ENCODE measurements around the gene LILRB1.
"Not testable (repeated sequence)": the region's sequence is repeated elsewhere in the genome, so short reads cannot be mapped to it uniquely, and the experiment has no call there.

LILRB1 gene

DNA sequence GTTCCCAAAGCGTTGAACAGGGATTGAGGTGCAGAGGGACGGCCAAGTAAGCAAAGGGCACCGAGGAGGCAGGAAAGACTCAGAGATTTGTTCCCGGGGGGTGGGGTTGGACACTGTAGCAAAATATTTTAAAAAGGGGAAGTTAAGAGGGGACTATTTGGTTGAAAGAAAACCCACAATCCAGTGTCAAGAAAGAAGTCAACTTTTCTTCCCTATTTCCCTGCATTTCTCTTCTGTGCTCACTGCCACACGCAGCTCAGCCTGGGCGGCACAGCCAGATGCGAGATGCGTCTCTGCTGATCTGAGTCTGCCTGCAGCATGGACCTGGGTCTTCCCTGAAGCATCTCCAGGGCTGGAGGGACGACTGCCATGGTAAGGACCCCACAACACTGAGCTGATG, at the start of gene LILRB1:
Gene LILRB1 (plus strand): TSS at position 223 of the 400 bp plus-strand sequence. CDS start 590 bp downstream, outside the sequence.
- not testable (repeated sequence) for DNase-seq

DNA sequence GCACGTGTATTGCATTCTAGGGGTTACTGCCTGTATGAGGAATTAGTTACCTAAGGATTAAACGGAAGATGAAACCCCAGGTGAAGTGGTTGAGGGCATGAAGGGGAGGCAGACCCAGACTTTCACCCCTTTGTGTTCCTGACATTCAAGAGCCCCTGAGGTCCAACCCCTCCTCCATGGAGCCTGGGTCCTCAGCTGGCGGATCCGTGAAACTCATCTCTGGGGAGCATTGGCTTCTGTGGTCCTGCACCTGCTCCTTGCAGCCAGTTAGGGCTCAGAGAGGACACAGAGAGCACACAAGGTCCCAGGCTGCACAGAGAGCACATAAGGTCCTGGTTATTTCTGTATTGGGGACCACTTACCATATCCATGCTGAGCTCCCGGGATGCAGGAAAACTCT, 43.9 kb upstream of the LILRB1 start:
- DNase-seq: no peak

DNA sequence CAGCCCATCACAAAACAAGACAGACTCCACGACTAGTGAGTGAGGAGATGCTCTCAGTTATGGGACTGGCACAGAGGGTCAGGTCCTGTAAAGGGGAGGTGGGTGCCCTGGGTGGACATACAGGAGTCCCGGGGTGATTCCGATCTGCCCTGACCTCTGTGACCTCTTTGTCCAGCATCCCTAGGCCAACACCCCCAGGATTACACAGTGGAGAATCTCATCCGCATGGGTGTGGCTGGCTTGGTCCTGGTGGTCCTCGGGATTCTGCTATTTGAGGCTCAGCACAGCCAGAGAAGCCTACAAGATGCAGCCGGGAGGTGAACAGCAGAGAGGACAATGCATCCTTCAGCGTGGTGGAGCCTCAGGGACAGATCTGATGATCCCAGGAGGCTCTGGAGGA, 43.3 kb upstream of the LILRB1 start:
- no peak for DNase-seq

DNA sequence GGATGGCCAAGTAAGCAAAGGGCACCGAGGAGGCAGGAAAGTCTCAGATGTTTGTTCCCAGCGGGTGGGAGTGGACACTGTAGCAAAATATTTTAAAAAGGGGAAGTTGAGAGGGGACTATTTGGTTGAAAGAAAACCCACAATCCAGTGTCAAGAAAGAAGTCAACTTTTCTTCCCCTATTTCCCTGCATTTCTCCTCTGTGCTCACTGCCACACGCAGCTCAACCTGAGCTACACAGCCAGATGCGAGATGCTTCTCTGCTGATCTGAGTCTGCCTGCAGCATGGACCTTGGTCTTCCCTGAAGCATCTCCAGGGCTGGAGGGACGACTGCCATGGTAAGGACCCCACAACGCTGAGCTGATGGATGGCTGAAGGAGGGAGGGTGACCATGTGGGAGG, 36.8 kb upstream of the LILRB1 start, which contains the start of gene LILRA1:
Gene LILRA1 (plus strand): TSS at position 188 of the 400 bp plus-strand sequence. CDS start 613 bp downstream, outside the sequence.
- not testable (repeated sequence) for DNase-seq

DNA sequence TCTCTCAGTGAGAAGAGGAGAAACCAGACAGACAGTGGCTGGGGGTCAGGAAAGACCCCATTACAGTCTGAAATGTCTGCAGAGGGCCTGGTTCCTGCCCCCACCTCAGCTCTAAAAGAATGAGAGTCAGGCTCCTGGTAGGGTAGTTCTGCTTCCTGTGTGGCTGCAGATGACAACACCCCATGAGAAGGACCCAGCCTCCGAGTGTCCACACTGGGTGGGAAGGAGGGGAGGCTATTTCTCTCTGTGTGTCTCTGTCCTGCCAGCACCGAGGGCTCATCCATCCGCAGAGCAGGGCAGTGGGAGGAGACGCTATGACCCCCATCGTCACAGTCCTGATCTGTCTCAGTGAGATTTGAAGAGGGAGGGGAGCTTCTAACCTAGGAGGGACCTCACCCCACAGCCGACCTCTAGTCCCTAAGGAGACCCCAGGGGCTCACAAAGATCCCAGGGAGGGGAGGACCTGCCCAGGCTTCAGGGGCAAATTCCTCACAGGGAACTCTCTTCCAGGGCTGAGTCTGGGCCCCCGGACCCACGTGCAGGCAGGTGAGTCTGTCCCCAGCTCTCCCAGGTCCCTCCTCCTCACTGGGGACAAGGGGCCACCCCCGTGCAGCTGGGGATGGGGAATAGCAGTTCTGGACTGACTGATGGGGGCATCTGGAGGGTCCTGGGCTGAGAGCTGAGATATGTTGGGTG, 36.2 kb upstream of the LILRB1 start:
- not testable (repeated sequence) for DNase-seq

DNA sequence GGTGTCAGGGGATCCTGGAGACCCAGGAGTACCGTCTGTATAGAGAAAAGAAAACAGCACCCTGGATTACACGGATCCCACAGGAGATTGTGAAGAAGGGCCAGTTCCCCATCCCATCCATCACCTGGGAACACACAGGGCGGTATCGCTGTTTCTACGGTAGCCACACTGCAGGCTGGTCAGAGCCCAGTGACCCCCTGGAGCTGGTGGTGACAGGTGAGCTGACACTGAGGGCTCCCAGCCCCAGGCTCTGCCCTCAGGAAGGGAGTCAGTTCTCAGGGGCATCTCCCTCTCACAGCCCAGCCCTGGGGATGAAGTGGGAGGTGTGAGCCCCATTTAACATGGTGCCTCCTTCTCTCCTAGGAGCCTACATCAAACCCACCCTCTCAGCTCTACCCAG, 35.5 kb upstream of the LILRB1 start:
- DNase-seq: no peak

DNA sequence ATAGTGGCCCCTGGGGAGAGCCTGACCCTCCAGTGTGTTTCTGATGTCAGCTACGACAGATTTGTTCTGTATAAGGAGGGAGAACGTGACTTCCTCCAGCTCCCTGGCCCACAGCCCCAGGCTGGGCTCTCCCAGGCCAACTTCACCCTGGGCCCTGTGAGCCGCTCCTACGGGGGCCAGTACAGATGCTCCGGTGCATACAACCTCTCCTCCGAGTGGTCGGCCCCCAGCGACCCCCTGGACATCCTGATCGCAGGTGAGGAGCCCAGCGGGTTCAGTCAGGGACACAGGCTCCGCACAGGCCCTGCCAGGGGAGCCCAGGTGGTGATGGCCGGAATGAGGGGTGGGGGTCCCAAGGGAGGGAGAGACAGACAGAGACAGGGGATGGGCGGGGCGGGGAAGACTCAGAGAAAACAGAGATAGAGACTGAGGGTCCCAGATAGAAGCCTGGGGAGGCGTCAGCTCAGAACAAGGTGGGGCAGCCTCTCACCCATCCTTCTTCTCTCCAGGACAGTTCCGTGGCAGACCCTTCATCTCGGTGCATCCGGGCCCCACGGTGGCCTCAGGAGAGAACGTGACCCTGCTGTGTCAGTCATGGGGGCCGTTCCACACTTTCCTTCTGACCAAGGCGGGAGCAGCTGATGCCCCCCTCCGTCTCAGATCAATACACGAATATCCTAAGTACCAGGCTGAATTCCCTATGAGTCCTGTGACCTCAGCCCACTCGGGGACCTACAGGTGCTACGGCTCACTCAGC, 34.4 kb upstream of the LILRB1 start:
- DNase-seq: not testable (repeated sequence)

DNA sequence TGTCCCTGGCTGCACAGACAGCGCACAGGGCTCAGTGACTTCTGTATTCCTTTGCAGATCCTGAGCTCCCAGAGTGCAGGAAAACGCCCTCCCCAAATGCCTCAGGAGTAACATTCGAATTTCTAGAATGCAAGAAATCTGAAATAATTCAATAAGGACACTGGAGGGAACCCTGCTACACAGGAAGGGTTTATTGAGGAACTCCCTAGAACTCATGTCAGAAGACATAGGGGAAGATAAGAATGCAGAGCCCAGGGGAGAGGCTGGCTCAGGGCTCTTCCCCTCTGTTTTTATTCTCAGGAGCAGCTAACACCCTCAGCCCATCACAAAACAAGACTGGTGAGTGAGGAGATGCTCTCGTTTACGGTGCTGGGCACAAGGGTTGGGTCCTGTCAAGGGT, 30.1 kb upstream of the LILRB1 start:
- DNase-seq: no peak

DNA sequence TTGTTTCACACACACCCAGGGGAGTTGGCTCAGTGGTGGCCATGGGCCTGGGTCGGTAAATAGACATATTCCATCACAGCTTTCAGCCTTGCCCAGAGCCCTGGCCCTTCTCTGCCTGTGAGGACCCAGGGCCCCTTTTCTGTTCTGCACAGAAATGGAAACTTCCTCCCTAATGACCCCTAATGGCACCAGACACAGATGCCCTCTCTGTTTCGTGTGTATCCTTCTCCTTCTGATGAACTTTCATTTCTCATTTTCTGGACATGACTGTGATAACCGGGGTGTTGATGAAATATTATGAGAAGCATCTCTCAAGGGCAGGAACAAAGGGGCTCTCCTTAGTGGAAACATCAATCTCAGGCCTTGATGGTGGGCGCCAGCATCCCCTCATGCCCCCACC, 24.1 kb upstream of the LILRB1 start:
- no peak for DNase-seq

DNA sequence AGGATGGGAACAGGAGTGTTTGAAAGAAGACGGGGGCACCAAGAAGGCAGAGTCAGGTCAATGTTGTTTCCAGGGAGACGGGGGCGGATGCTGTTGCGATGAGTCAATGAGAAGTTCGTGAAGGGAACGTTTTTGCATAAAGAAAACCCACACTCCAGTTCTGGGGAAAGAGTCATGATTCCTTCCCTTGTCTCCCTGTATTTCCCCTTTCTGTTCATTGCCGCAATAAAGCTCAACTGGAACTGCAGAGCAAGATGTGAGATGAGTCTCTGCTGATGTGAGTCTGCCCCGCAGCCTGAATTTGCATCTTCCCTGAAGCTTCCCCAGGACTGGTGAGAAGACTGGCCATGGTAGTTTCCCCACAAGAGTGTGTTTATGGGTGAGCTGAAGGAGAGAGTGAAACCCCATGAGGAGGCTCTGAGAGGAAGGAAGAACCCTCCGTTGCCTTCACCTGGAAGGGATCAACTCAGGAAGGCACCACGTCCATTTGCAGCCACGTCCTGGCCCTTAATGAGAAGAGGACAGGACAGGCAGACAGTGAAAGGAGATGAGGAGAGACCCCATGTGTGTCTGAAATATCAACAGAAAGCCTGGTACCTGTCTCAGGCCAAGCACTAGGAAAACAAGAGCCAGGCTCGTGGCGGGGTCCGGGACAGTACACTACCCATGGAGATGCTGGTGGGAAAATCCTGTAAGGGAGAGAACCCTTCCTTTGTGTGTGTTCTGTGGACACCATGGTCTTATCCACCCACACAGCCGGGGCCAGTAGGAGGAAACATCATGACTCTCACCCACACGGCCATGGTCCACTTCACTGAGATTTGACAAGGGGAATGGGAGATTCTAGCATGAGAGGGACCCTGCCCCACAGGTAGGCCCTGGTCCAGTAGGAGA, 23.1 kb upstream of the LILRB1 start:
- no peak for DNase-seq

DNA sequence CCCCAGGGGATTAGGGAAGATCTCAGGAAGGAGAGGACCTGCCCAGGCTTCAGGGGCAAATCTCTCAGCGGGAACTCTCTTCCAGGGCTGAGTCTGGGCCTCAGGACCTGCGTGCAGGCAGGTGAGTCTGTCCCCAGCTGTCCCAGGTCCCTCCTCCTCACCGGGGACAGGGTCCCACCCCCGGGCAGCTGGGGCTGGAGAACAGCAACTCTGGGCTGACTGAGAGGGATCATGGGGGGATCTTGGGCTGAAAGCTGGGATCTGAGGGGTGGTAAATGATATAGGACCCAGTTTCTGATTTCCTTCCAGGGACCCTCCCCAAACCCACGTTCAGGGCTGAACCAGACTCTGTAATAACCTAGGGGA, 22.5 kb upstream of the LILRB1 start:
- DNase-seq: no peak

DNA sequence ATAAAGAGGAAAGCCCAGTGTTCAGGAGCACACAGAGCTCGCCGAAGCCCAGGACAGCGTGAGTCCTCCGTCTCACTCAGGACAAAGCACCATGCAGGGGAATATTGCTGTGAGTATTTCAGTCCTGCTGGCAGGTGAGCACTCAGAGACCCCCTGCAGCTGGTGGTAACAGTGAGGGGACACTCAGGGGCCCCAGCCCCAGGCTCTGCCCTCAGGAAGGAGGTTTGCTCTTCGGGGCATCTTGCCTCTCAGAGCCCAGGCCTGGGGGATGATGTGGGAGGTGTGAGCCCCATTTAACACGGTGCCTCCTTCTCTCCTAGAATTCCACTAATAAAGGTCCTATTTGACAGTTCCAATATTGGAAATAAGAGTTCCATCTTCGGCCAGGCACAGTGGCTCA, 22.1 kb upstream of the LILRB1 start:
- no peak for DNase-seq

DNA sequence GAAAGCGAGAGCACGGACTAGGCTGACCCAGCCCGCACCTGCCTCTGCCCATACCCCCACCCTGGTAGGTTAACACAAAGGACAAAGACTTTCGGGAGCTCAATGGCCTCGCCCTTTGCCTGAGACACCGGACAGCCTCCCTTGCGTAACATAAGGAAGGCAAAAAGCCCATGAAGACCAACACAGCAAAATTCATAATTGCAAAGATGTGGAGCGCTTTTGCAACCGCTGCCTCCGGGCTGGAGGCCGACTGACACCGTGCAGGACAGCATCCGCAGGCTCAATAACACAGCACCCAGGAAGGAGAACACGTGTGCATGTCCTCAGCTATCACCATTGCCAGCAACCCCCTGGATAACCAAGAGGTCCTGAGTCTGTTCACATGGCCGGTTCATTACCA, 21.5 kb upstream of the LILRB1 start:
- no peak for DNase-seq

DNA sequence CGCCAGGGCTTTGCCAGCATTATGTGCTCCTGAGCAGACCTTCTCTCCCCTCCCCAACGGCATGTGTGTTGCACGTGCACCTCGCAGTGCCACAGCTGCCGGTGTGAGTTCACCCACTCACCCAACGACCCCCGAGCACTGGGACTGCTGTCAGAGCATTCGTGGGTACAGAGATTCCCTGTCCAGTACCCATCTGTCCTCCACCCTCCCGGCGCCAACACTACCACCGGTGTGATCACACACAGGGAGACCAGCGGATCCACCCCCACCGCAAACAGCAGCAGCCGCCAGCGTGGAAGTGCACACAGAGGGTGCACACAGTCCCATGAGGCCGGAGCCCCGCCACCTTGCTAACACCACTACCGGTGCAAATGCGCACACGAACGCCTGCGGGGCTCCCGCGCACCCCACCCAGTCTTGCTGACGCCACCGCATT, 20.9 kb upstream of the LILRB1 start:
- no peak for DNase-seq

DNA sequence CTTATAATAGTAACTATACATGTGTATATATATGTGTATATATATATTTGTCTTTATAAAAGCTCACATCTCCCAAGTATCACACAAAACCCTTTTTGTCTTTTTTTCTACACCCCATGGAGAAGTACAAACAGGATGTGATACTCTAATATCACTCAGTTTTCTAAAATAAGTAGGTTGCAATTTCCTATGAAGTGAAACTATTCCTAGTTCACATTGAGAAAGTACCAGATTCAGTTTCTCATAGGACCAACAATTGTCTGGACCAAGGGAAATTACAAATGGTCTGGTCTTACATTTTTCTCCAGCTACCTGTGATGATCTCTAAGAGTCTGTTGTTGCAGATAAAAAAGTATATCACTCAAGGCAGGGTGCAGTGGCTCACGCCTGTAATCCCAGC, 17.9 kb upstream of the LILRB1 start:
- no peak for DNase-seq

DNA sequence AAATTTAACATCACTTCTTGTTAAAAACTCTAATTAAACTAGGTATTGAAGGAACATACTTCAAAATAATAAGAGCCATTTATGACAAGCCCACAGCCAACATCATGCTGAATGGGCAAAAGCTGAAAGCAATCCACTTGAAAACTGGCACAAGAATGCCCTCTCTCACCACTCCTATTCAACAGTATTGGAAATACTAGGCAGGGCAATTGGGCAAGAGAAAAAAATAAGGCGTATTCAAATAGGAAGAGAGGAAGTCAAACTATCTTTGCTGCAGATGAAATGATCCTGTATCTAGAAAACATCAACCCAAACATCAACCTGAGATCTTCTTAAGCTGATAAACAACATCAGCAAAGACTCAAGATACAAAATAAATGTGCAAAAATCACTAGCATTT, 15.6 kb upstream of the LILRB1 start:
- no peak for DNase-seq

DNA sequence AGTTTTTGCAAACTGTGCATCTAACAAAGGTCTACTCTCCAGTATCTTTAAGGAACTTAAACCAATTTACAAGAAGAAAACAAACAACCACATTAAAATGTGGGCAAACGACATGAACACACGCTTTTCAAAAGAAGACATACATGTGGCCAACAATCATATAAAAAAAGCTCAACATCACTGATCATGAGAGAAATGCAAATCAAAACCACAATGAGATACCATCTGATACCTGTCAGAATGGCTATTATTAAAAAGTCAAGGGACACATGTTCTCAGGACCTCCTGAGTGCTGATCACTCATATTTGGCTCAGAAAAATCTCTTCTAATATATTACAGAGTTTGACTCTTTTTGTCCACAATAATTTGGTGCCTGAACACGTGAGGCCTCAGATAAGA, 14.2 kb upstream of the LILRB1 start:
- DNase-seq: no peak

DNA sequence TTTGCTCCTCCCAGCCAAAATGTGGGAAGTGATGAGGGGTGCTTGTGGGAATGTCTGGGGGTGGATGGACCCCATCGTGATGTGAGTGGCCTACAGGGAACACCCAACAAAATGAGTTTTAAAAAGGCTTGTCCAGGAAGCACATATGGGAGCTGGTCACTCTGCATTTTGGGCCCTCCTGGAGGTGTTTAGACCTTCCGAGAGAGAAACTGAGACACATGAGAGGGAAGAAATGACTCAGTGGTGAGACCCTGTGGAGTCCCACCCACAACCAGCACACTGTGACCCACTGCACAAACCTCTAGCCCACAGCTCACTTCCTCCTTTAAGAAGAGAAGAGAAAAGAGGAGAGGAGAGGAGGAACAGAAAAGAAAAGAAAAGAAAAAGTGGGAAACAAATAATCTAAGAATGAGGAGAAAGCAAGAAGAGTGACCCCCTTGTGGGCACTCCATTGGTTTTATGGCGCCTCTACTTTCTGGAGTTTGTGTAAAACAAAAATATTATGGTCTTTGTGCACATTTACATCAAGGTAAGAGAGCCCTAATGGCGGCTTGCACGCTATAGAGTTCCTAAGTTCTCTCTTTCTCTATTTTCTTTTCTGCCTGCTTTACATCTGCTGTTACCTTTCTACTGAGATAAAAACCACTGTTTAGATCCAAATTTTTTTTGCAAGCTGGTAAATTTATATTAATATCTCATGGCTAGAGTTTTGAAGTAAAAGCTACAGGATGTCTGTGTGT, 13.3 kb upstream of the LILRB1 start:
- DNase-seq: no peak

DNA sequence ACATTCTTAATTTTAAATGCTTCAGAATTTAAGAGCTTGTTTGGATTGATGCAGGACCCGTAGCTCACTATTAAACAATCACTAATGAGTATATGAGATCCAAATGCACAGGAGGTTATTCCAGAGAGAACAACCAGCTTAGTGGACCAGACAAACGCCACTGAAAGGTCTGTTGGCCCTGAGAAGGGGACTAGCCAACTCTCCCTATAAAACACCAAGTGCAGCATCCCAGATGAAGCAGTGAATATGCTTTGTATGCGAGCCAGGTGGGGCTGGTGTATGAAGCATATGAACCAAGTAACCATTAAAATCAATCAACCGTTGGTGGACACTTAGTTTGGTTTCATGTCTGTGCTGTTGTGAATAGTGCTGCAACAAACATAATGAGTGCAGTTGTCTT, 9.8 kb upstream of the LILRB1 start:
- DNase-seq: no peak

DNA sequence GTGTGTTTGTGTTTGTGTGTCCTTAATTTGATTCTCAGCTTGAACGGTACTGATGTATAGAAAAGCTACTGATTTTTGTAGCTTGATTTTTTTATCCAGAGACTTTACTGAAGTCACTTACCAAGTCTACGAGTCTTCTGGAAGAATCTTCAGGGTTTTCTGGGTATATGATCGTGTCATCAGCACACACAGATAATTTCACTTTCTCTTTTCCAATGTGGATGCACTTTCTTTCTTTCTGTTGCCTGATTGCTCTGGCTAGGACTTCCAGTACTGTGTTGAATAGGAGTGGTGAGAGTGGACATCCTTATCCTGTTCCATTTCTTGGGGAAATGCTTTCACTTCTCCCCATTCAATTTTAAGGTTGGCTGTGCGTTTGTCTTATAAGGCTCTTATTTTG, 7.9 kb upstream of the LILRB1 start:
- DNase-seq: no peak

DNA sequence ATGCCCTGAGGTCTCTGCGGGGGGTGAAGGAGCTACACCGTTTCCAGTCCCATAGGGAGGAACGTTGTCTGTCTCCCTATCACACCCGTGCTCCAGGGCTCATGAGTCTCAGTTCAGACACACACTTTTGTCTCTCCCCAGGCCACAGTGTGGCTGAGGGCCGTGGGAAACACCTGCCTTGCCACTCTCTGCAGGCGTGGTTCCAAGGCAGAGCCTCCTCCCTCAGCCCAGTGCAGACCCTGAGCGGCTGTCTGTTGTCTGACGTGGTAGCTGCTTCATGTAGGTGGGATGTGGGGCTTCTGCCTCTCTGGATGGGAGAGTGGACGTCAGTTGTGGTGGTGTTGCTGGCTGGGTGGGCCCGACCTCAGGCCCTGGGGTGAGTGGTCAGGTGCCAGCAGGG, 6.0 kb upstream of the LILRB1 start:
- not testable (repeated sequence) for DNase-seq

DNA sequence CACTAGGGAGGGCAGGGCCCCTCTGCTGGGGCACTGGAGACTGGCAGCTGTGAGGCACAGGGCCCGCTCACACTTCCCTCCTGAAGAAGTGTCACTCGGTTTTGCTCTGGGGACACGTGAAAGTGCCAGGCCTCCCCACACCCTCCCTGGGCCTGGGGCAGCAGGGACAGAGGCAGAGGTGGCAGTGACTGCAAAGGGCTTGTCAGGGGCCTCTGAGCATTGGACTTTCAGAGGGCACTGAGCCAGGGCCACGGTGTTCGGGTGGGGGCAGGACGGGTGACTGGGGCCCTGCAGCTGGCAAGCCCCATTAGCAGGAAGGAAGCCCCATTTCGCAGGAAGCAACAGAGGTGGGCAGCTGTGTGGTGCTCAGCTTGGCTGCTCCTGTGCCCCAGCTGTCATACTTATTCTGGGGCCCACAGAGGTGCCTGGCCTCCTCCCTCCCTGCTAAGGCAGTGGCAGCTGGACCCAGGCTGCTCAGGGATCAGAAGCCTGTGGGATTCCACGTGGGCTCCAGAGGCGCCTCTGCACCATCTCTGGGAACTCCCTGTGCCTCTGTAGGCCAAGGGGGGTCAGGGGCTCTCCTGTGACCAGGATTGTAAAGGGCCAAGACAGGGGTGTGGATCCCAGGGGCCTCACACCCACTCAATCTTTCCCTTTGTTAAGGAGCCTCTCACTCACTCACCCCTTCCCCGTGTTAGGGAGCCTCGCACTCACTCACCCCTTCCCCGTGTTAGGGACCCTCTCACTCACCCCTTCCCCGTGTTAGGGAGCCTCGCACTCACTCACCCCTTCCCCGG, 5.2 kb upstream of the LILRB1 start:
- DNase-seq: not testable (repeated sequence)
